Heart right ventricle (tissue), 16 donors: ENCODE results near the gene PLPP2. TPM values are rescaled to one million over a fixed set of nuclear protein-coding genes. Genes with fewer than 3 reads are reported as not detected.

Source experiments
- ATAC-seq, 8 donors: fragments of 200-7000 bp; cut with Tn5 transposase; one replicate each; pipeline ENCODE4 v1.9.1; 2020; ENCODE audit warnings: mild to moderate bottlenecking in 8 of 8, moderate library complexity in 8 of 8, moderate number of reproducible peaks in 1 of 8
- DNase-seq, 2 donors: peaks; one replicate each; pipeline ENCODE4 v3.0.0-alpha.2; 2020
- H3K27ac ChIP-seq, 10 donors: fragments of 200-600 bp; sonication (generic) in 2 of 10; one replicate each; pipeline versions ENCODE4 v1.5.0 to v1.8.0; 2020 to 2022; ENCODE audit warnings: mild to moderate bottlenecking in 3 of 10
- H3K27me3 ChIP-seq, 7 donors: fragments of 200-600 bp; one replicate each; pipeline ENCODE4 v1.8.0; 2021 to 2022; ENCODE audit warnings: mild to moderate bottlenecking in 2 of 7
- H3K36me3 ChIP-seq, 9 donors: fragments of 200-600 bp; sonication (generic) in 1 of 9; one replicate each; pipeline versions ENCODE4 v1.5.0 to v1.8.0; 2020 to 2022; ENCODE audit warnings: mild to moderate bottlenecking in 2 of 9
- H3K4me1 ChIP-seq, 9 donors: fragments of 200-600 bp; sonication (generic) in 1 of 9; one replicate each; pipeline versions ENCODE4 v1.5.0 to v1.8.0; 2020 to 2022; ENCODE audit warnings: mild to moderate bottlenecking in 4 of 9
- H3K4me3 ChIP-seq, 10 donors: fragments of 200-600 bp; sonication (generic) in 2 of 10; one replicate each; pipeline versions ENCODE4 v1.5.0 to v1.8.0; 2020 to 2022; ENCODE audit warnings: mild to moderate bottlenecking in 7 of 10, moderate library complexity in 2 of 10
- H3K9me3 ChIP-seq, 11 donors: fragments of 200-600 bp in 10 of 11; sonication (generic) in 2 of 11; one replicate each; pipeline versions ENCODE4 v1.5.0 to v1.8.0; 2013 to 2022; ENCODE audit warnings: mild to moderate bottlenecking in 2 of 11, control low read depth in 1 of 11, moderate library complexity in 1 of 11
- CTCF ChIP-seq, 9 donors: fragments of 200-600 bp; sonication (generic) in 2 of 9; IDR thresholded peaks; one replicate each; pipeline versions ENCODE4 v1.5.0 to v1.8.0; 2021 to 2022; ENCODE audit warnings: antibody characterized with exemption in 9 of 9, mild to moderate bottlenecking in 5 of 9, moderate library complexity in 1 of 9
- WGBS, 2 donors: extraction: QIAGEN DNeasy Blood & Tissue Kit; methylation state at CpG; one replicate each; pipeline ENCODE4 v1.1.7; 2013; ENCODE audit warnings: inconsistent platforms in 1 of 2; 5-methylcytosine and 5-hydroxymethylcytosine counted together
- intact Hi-C, 10 donors: fragments of 100-400 bp; cut with DNase I; formaldehyde crosslinking; loops; one replicate each; pipeline versions ENCODE4 v1.11.1 to v1.14.2; 2022
- polyA plus RNA-seq, 2 donors: library from polyadenylated mRNA; stranded (reverse); fragments of 200-250 nt; gene quantifications; one replicate each; pipeline ENCODE4 v1.2.3, GENCODE V29; 2013
- total RNA-seq, 10 donors: library from RNA; stranded (reverse); fragmentation: NEBNext Ultra II Directional in 3 of 10; extraction: Animal tissue kit (Norgen Biotek cat#: 25700) in 3 of 10; gene quantifications; one replicate each; pipeline versions ENCODE4 v1.2.1 to v1.2.4, GENCODE V29; 2021 to 2023
- donor health status: Arrhythmogenic right ventricular cardiomyopathy.
- donor health status: ischemic (EF 13 %, LVEDD 7.1; RV severe dilation, severe dysfunction).
- donor health status: healthy with polysubstance abuse.
- donor health status: DM: no; HTN: yes; CAD: no.
- donor health status: DM: no; HTN: no; CAD: no.
- donor health status: ischemic (EF 25% LVEDD 6.9; RV normal size, moderate dysfunction).
- donor health status: ischemic (EF 25% LVEDD 5.7; RV mildly dilated, moderate dysfunction).
- donor health status: healthy.
- donor health status: DM: yes; HTN: yes; CAD: no.
- donor health status: Ischemic cardiomyopathy.
- donor health status: ischemic (EF 35%, LVEDD 5.7; RV mildly dilated, moderate dysfunction).
- donor health status: nonischemic (EF 11% LVEDD 7.7; RV severe dilation, severe dysfunction).
- donor health status: DM: yes; HTN: yes; CAD: no.
- donor health status: PGD.
- donor health status: ischemic (EF 29% LVEDD 5.4; RV normal size, mild dysfunction).
- donor health status: nonischemic (EF 23%, LVEDD 6.1; RV moderate dilation, normal function).

Gene PLPP2
- total and polyA plus RNA-seq, 12 donors = 0.14 to 2.8 (median 0.76) TPM

GRCh38 chr19:330503-330902, 39.3 kb upstream of the PLPP2 start:
- H3K9me3 ChIP-seq = peaks cover 0 to 26% (median 0%) of the 10 kb centered on the region in 11 donors
- no peak overlapping the region for H3K27ac ChIP-seq
- peaks cover 0 to 9% (median 0%) of the 10 kb centered on the region in 9 donors for H3K4me1 ChIP-seq
- no peak for ATAC-seq
- whole genome bisulfite sequencing, 2 donors = 96 to 98% methylated on average over 8 of the region's 8 CpGs
- H3K36me3 ChIP-seq = peaks cover 0 to 87% (median 60%) of the 10 kb centered on the region in 9 donors
- no peak overlapping the region for H3K4me3 ChIP-seq
- intact Hi-C loops = no loop called here
- no peak for DNase-seq
- no peaks in the 10 kb centered on the region for H3K27me3 ChIP-seq
- TF ChIP-seq CTCF (IDR thresholded peaks at IDR 0.05) = no peak

- Histone ChIP-seq H3K36me3 (peaks cover 0 to 87% (median 67%) of the 10 kb centered on the region in 9 donors), H3K4me3 (no peak overlapping the region), H3K4me1 (peaks cover 0 to 12% (median 0%) of the 10 kb centered on the region in 9 donors), H3K9me3 (peaks cover 0 to 26% (median 0%) of the 10 kb centered on the region in 11 donors), H3K27me3 (no peaks in the 10 kb centered on the region), H3K27ac (no peak overlapping the region)
- WGBS, 2 donors = 97 to 99% methylated on average over 7 of the region's 7 CpGs
- intact Hi-C loops = no loop called here
- no peak for ATAC-seq
- TF ChIP-seq CTCF (IDR thresholded peaks at IDR 0.05) = no peak
- DNase-seq = no peak
These were observed 38.7 kb upstream of the PLPP2 start for GRCh38 chr19:329876-330275.

- WGBS, 2 donors = 86 to 96% methylated on average over 4 of the region's 4 CpGs
- DNase-seq = no peak
- intact Hi-C loops = no loop called here
These were observed 36.9 kb upstream of the PLPP2 start for GRCh38 chr19:328025-328505.

GRCh38 chr19:327291-328024, 36.3 kb upstream of the PLPP2 start:
- intact Hi-C loops = no loop called here
- H3K27me3 ChIP-seq = no peaks in the 10 kb centered on the region
- no peak overlapping the region for H3K4me3 ChIP-seq
- H3K4me1 ChIP-seq = peaks cover 0 to 12% (median 0%) of the 10 kb centered on the region in 9 donors
- 98% methylated on average over 17 of the region's 17 CpGs for WGBS, 2 donors
- no peak for DNase-seq
- ATAC-seq = no peak
- no peak for TF ChIP-seq CTCF (IDR thresholded peaks at IDR 0.05)
- peaks cover 0 to 26% (median 0%) of the 10 kb centered on the region in 11 donors for H3K9me3 ChIP-seq
- H3K36me3 ChIP-seq = peaks cover 0 to 90% (median 65%) of the 10 kb centered on the region in 9 donors
- H3K27ac ChIP-seq = no peak overlapping the region

More at GRCh38 chr19:328025-328505, 36.9 kb upstream of the PLPP2 start:
- peaks cover 0 to 12% (median 0%) of the 10 kb centered on the region in 9 donors for H3K4me1 ChIP-seq
- no peak for ATAC-seq
- peaks cover 0 to 85% (median 65%) of the 10 kb centered on the region in 9 donors for H3K36me3 ChIP-seq
- no peaks in the 10 kb centered on the region for H3K27me3 ChIP-seq
- no peak overlapping the region for H3K4me3 ChIP-seq
- H3K27ac ChIP-seq = no peak overlapping the region
- peaks cover 0 to 26% (median 0%) of the 10 kb centered on the region in 11 donors for H3K9me3 ChIP-seq
- TF ChIP-seq CTCF (IDR thresholded peaks at IDR 0.05) = no peak
